NT2/D1 (cell line): ENCODE data around the gene ROBO1.
A peak's percentile ranks its signal among the peaks of the same experiment; 100 is the strongest.
"Not testable (repeated sequence)": the region's sequence is repeated elsewhere in the genome, so short reads cannot be mapped to it uniquely, and the experiment has no call there.

ENCODE experiments used
- DNase-seq: peaks from one replicate; pipeline ENCODE4 v3.0.0-alpha.2; 2011; ENCODE audit warnings: low read depth, low spot score
- H3K27me3 ChIP-seq: 2 replicates; pipeline ENCODE4 v1.6.0; 2011; ENCODE audit warnings: mild to moderate bottlenecking; ENCODE audit not compliant: insufficient read length, insufficient read depth
- H3K36me3 ChIP-seq: 2 replicates; pipeline ENCODE4 v1.6.1; 2011; ENCODE audit warnings: mild to moderate bottlenecking, low read length, mixed read lengths; ENCODE audit not compliant: insufficient read depth, insufficient read length
- H3K4me1 ChIP-seq: 2 replicates; pipeline ENCODE4 v1.5.1; 2011; ENCODE audit not compliant: insufficient read depth, insufficient read length
- H3K4me3 ChIP-seq: 2 replicates; pipeline ENCODE4 v1.5.1; 2011; ENCODE audit warnings: low read depth; ENCODE audit not compliant: insufficient read length
- H3K9ac ChIP-seq: 2 replicates; pipeline ENCODE4 v1.6.0; 2011; ENCODE audit warnings: low read depth; ENCODE audit not compliant: insufficient read length
- H3K9me3 ChIP-seq: 2 replicates; pipeline ENCODE4 v1.5.1; 2011; ENCODE audit warnings: mild to moderate bottlenecking, low read length; ENCODE audit not compliant: insufficient read depth
- SUZ12 ChIP-seq: IDR thresholded peaks from 2 replicates; pipeline ENCODE4 v1.6.1; 2011; ENCODE audit not compliant: insufficient read length, insufficient read depth; ENCODE audit errors: extremely low read depth
- YY1 ChIP-seq: IDR thresholded peaks from 2 replicates; pipeline ENCODE4 v1.6.1; 2011; ENCODE audit not compliant: insufficient read length, insufficient read depth
- ZNF274 ChIP-seq: IDR thresholded peaks from 2 replicates; pipeline ENCODE4 v1.6.1; 2011; ENCODE audit warnings: mild to moderate bottlenecking, low read depth, low read length

The ROBO1 gene

GRCh38 chr3:79517766-79518413, 249.9 kb downstream of the ROBO1 start:
- TF ChIP-seq ZNF274, result no peak
- TF ChIP-seq YY1, result no peak
- TF ChIP-seq SUZ12, result no peak
- no peaks in the 10 kb centered on the region for H3K4me1 ChIP-seq
- H3K9me3 ChIP-seq, result no peaks in the 10 kb centered on the region
- no peaks in the 10 kb centered on the region for H3K36me3 ChIP-seq
- peak; percentile 30 for DNase-seq
- no peak overlapping the region for H3K4me3 ChIP-seq
- peaks cover 3% of the 10 kb centered on the region for H3K27me3 ChIP-seq
- no peak overlapping the region for H3K9ac ChIP-seq

GRCh38 chr3:79516795-79517194, 251.0 kb downstream of the ROBO1 start:
- Histone ChIP-seq H3K9me3 (no peaks in the 10 kb centered on the region), H3K4me3 (no peak overlapping the region), H3K4me1 (no peaks in the 10 kb centered on the region), H3K36me3 (no peaks in the 10 kb centered on the region), H3K27me3 (peaks cover 3% of the 10 kb centered on the region), H3K9ac (no peak overlapping the region)
- no peak for DNase-seq
- no peak for TF ChIP-seq YY1
- TF ChIP-seq SUZ12, result no peak
- no peak for TF ChIP-seq ZNF274

GRCh38 chr3:79515072-79515471, 252.7 kb downstream of the ROBO1 start:
- Histone ChIP-seq H3K36me3 (no peaks in the 10 kb centered on the region), H3K4me3 (no peak overlapping the region), H3K27me3 (no peaks in the 10 kb centered on the region), H3K4me1 (no peaks in the 10 kb centered on the region), H3K9me3 (no peaks in the 10 kb centered on the region), H3K9ac (no peak overlapping the region)
- DNase-seq, result no peak
- TF ChIP-seq ZNF274 (no peak), YY1 (no peak), SUZ12 (no peak)

GRCh38 chr3:79514069-79514468, 253.7 kb downstream of the ROBO1 start:
- Histone ChIP-seq H3K9ac (no peak overlapping the region), H3K4me1 (no peaks in the 10 kb centered on the region), H3K9me3 (no peaks in the 10 kb centered on the region), H3K36me3 (no peaks in the 10 kb centered on the region), H3K27me3 (no peaks in the 10 kb centered on the region), H3K4me3 (no peak overlapping the region)
- TF ChIP-seq SUZ12, result no peak
- TF ChIP-seq YY1, result no peak
- no peak for TF ChIP-seq ZNF274
- no peak for DNase-seq

- Histone ChIP-seq H3K4me3 (no peak overlapping the region), H3K9ac (no peak overlapping the region), H3K4me1 (no peaks in the 10 kb centered on the region), H3K27me3 (no peaks in the 10 kb centered on the region), H3K9me3 (no peaks in the 10 kb centered on the region), H3K36me3 (no peaks in the 10 kb centered on the region)
- DNase-seq, result no peak
- TF ChIP-seq YY1, result no peak
- no peak for TF ChIP-seq ZNF274
- no peak for TF ChIP-seq SUZ12
These were observed 261.0 kb downstream of the ROBO1 start for GRCh38 chr3:79506751-79507150.

- H3K9ac ChIP-seq, H3K9me3 ChIP-seq, H3K36me3 ChIP-seq, H3K27me3 ChIP-seq, H3K4me1 ChIP-seq, H3K4me3 ChIP-seq, DNase-seq: not testable (repeated sequence)
These were observed 265.5 kb downstream of the ROBO1 start for GRCh38 chr3:79502216-79502681.

GRCh38 chr3:79497447-79498111, 270.2 kb downstream of the ROBO1 start:
- no peaks in the 10 kb centered on the region for H3K36me3 ChIP-seq
- no peaks in the 10 kb centered on the region for H3K4me1 ChIP-seq
- no peaks in the 10 kb centered on the region for H3K9me3 ChIP-seq
- no peak for DNase-seq
- TF ChIP-seq SUZ12 (no peak), YY1 (no peak), ZNF274 (no peak)
- no peak overlapping the region for H3K4me3 ChIP-seq
- no peak overlapping the region for H3K9ac ChIP-seq
- H3K27me3 ChIP-seq, result no peaks in the 10 kb centered on the region
